Measurements from ENCODE around the gene IL23A. TPM values are rescaled to one million over a fixed set of nuclear protein-coding genes. Genes with fewer than 3 reads are reported as not detected.

The IL23A gene
- total and polyA plus RNA-seq, 2 of the 13 experiments (the other 11 are each of a cell fraction or from before 2014, with no cell fraction given): 0.33 to 0.35 TPM

DNA sequence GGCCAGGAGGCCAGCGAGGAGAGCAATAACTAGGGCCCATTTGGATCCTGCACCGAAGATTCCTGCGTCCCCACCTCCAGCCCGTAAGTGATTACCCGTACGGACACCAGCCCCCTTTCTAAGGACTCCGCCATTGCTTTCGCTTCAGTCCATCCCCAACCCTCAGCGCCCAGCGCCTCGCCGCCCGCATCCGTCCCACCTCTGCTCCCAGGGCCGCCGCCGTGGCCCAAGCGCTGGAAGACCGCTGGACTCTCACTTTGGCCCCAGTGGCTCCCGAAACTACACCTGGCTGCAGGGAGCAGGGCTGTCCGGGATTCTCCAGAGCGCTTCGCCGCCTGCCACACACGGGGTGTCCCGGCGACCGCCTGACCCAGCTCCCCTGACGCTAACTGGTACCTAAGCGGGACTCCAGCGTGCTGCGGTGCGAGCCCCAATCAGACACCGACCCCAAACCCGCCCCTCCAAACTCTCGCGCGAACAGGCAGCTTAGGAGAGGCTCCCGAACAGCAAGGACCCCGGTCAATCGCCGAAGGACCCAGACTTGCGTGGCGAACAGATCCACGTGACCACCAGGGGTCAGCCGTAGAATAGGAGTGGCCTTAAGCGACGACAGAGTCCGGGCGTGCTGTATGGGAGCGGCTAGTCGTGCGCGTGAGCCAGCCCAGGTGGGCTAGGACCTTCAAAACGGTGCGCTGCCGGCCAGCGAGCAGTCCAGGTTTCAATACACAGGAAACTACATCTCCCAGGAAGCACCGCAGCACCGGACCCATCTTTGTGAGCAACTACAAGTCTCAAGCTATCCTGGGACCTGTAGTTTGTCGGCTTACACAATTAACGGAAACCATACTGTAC, 22.8 kb upstream of the IL23A start, which contains the start of gene CNPY2 (continued):
- TF ChIP-seq ATM (IDR thresholded peaks at IDR 0.05; ENCODE audit: borderline replicate concordance) (no peak; the same call in 1 of the 2 replicates), KDM5A (IDR thresholded peaks at IDR 0.05; ENCODE audit: borderline replicate concordance, low read length) (no peak; the same call in 1 of the 2 replicates), MAF1 (CRISPR knock-in tag; IDR thresholded peaks at IDR 0.05; ENCODE audit: borderline replicate concordance) (peak; percentile 51; the same call in 1 of the 2 replicates), KLF9 (CRISPR knock-in tag; IDR thresholded peaks at IDR 0.05; ENCODE audit: low read depth) (no peak), TCF12 (IDR thresholded peaks at IDR 0.05) (no peak), TCF12 (CRISPR knock-in tag; IDR thresholded peaks at IDR 0.05) (peak; percentile 81), RFX1 (IDR thresholded peaks at IDR 0.05) (no peak), HOXA7 (CRISPR knock-in tag; IDR thresholded peaks at IDR 0.05) (no peak), MATR3 (CRISPR knock-in tag; IDR thresholded peaks at IDR 0.05) (no peak), ZNF607 (CRISPR knock-in tag; IDR thresholded peaks at IDR 0.05; ENCODE audit: borderline replicate concordance) (peak; percentile 83)
- TF ChIP-seq, protein P1, sequence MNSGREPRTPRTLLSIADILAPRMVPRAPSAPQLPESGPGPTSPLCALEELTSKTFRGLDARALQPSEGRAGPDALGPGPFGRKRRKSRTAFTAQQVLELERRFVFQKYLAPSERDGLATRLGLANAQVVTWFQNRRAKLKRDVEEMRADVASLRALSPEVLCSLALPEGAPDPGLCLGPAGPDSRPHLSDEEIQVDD (CRISPR knock-in tag; IDR thresholded peaks at IDR 0.05; ENCODE audit: borderline replicate concordance): no peak; the same call in 1 of the 2 replicates
- TF ChIP-seq, protein P2, sequence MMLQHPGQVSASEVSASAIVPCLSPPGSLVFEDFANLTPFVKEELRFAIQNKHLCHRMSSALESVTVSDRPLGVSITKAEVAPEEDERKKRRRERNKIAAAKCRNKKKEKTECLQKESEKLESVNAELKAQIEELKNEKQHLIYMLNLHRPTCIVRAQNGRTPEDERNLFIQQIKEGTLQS (CRISPR knock-in tag; IDR thresholded peaks at IDR 0.05): peak; percentile 27; the same call in 1 of the 2 replicates
- TF ChIP-seq, protein P3, sequence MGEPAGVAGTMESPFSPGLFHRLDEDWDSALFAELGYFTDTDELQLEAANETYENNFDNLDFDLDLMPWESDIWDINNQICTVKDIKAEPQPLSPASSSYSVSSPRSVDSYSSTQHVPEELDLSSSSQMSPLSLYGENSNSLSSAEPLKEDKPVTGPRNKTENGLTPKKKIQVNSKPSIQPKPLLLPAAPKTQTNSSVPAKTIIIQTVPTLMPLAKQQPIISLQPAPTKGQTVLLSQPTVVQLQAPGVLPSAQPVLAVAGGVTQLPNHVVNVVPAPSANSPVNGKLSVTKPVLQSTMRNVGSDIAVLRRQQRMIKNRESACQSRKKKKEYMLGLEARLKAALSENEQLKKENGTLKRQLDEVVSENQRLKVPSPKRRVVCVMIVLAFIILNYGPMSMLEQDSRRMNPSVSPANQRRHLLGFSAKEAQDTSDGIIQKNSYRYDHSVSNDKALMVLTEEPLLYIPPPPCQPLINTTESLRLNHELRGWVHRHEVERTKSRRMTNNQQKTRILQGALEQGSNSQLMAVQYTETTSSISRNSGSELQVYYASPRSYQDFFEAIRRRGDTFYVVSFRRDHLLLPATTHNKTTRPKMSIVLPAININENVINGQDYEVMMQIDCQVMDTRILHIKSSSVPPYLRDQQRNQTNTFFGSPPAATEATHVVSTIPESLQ (CRISPR knock-in tag; conservative IDR thresholded peaks at IDR 0.05): 0 out of 2 replicates have a peak, but pooled peaks have one; percentile 87
- TF ChIP-seq, protein P4, sequence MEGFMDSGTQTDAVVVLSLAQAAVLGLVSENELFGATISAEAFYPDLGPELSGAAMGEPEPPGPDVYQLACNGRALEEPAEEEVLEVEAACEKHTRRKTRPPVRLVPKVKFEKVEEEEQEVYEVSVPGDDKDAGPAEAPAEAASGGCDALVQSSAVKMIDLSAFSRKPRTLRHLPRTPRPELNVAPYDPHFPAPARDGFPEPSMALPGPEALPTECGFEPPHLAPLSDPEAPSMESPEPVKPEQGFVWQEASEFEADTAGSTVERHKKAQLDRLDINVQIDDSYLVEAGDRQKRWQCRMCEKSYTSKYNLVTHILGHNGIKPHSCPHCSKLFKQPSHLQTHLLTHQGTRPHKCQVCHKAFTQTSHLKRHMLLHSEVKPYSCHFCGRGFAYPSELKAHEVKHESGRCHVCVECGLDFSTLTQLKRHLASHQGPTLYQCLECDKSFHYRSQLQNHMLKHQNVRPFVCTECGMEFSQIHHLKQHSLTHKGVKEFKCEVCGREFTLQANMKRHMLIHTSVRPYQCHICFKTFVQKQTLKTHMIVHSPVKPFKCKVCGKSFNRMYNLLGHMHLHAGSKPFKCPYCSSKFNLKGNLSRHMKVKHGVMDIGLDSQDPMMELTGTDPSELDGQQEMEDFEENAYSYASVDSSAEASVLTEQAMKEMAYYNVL (CRISPR knock-in tag; IDR thresholded peaks at IDR 0.05; ENCODE audit: borderline replicate concordance): peak; percentile 49; the same call in 1 of the 2 replicates
- TF ChIP-seq, protein P5, sequence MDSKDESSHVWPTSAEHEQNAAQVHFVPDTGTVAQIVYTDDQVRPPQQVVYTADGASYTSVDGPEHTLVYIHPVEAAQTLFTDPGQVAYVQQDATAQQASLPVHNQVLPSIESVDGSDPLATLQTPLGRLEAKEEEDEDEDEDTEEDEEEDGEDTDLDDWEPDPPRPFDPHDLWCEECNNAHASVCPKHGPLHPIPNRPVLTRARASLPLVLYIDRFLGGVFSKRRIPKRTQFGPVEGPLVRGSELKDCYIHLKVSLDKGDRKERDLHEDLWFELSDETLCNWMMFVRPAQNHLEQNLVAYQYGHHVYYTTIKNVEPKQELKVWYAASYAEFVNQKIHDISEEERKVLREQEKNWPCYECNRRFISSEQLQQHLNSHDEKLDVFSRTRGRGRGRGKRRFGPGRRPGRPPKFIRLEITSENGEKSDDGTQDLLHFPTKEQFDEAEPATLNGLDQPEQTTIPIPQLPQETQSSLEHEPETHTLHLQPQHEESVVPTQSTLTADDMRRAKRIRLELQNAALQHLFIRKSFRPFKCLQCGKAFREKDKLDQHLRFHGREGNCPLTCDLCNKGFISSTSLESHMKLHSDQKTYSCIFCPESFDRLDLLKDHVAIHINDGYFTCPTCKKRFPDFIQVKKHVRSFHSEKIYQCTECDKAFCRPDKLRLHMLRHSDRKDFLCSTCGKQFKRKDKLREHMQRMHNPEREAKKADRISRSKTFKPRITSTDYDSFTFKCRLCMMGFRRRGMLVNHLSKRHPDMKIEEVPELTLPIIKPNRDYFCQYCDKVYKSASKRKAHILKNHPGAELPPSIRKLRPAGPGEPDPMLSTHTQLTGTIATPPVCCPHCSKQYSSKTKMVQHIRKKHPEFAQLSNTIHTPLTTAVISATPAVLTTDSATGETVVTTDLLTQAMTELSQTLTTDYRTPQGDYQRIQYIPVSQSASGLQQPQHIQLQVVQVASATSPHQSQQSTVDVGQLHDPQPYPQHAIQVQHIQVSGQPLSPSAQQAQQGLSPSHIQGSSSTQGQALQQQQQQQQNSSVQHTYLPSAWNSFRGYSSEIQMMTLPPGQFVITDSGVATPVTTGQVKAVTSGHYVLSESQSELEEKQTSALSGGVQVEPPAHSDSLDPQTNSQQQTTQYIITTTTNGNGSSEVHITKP (CRISPR knock-in tag; IDR thresholded peaks at IDR 0.05; ENCODE audit: low read depth): peak; percentile 65; the same call in 1 of the 2 replicates
- TF ChIP-seq, protein P6, sequence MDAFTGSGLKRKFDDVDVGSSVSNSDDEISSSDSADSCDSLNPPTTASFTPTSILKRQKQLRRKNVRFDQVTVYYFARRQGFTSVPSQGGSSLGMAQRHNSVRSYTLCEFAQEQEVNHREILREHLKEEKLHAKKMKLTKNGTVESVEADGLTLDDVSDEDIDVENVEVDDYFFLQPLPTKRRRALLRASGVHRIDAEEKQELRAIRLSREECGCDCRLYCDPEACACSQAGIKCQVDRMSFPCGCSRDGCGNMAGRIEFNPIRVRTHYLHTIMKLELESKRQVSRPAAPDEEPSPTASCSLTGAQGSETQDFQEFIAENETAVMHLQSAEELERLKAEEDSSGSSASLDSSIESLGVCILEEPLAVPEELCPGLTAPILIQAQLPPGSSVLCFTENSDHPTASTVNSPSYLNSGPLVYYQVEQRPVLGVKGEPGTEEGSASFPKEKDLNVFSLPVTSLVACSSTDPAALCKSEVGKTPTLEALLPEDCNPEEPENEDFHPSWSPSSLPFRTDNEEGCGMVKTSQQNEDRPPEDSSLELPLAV (CRISPR knock-in tag; conservative IDR thresholded peaks at IDR 0.05; ENCODE audit: low read depth): no peak

All from HepG2 (cell line).